MM.1S (cell line): ENCODE results near the gene SHISA9.

Source experiments
- DNase-seq: peaks from one replicate; pipeline ENCODE4 v3.0.0-alpha.2; 2015
- H2AFZ ChIP-seq: fragments of 300-600 bp; sonication (generic); 2 replicates; pipeline ENCODE4 v1.6.0; 2016; ENCODE audit warnings: antibody characterized with exemption, low read length
- H3F3A ChIP-seq: fragments of 300-600 bp; sonication (generic); 2 replicates; pipeline ENCODE4 v1.6.1; 2016; ENCODE audit warnings: mild to moderate bottlenecking, antibody characterized with exemption, low read length, moderate library complexity, mixed read lengths; ENCODE audit not compliant: insufficient read depth
- H3K27ac ChIP-seq: fragments of 300-600 bp; sonication (generic); 2 replicates; pipeline ENCODE4 v1.5.1; 2016; ENCODE audit warnings: mild to moderate bottlenecking, low read length
- H3K27me3 ChIP-seq: fragments of 300-600 bp; sonication (generic); replicated peaks from 2 replicates; pipeline ENCODE4 v1.6.0; 2016; ENCODE audit warnings: low read length; ENCODE audit not compliant: insufficient read depth
- H3K36me3 ChIP-seq: fragments of 300-600 bp; sonication (generic); replicated peaks from 2 replicates; pipeline ENCODE4 v1.6.1; 2016; ENCODE audit warnings: mild to moderate bottlenecking, low read length, mixed read lengths; ENCODE audit not compliant: insufficient read depth
- H3K4me1 ChIP-seq: fragments of 300-600 bp; sonication (generic); 2 replicates; pipeline ENCODE4 v1.6.1; 2016; ENCODE audit warnings: low read length, mixed read lengths
- H3K4me2 ChIP-seq: fragments of 300-600 bp; sonication (generic); 2 replicates; pipeline ENCODE4 v1.6.0; 2016; ENCODE audit warnings: low read depth, low read length
- H3K4me3 ChIP-seq: fragments of 300-600 bp; sonication (generic); 2 replicates; pipeline ENCODE4 v1.5.1; 2016; ENCODE audit warnings: low read length, mixed read lengths
- H3K79me2 ChIP-seq: fragments of 300-600 bp; sonication (generic); 2 replicates; pipeline ENCODE4 v1.6.1; 2016; ENCODE audit warnings: mixed run types, low read length, mixed read lengths
- H3K9ac ChIP-seq: fragments of 300-600 bp; sonication (generic); 2 replicates; pipeline ENCODE4 v1.6.1; 2016; ENCODE audit warnings: low read length, mixed read lengths
- H3K9me2 ChIP-seq: fragments of 300-600 bp; sonication (generic); replicated peaks from 2 replicates; pipeline ENCODE4 v1.6.1; 2016; ENCODE audit warnings: mild to moderate bottlenecking, low read length, mixed read lengths; ENCODE audit not compliant: insufficient read depth
- H3K9me3 ChIP-seq: fragments of 300-600 bp; sonication (generic); replicated peaks from 2 replicates; pipeline ENCODE4 v1.6.1; 2016; ENCODE audit warnings: mild to moderate bottlenecking, low read length, mixed read lengths; ENCODE audit not compliant: insufficient read depth
- H4K20me1 ChIP-seq: fragments of 300-600 bp; sonication (generic); 2 replicates; pipeline ENCODE4 v1.6.1; 2016; ENCODE audit warnings: mild to moderate bottlenecking, low read length, moderate library complexity, mixed read lengths; ENCODE audit not compliant: insufficient read depth
- CTCF ChIP-seq: fragments of 300-600 bp; sonication (generic); IDR thresholded peaks from 2 replicates; pipeline ENCODE4 v1.5.1; 2016; ENCODE audit warnings: antibody characterized with exemption, low read length, mixed read lengths
- EZH2 ChIP-seq: fragments of 300-600 bp; sonication (generic); optimal IDR thresholded peaks from 2 replicates; pipeline ENCODE3; 2017; ENCODE audit warnings: low read depth, mild to moderate bottlenecking, antibody characterized with exemption, low read length, mixed read lengths
- EZH2phosphoT487 ChIP-seq: fragments of 300-600 bp; sonication (generic); IDR thresholded peaks from 2 replicates; pipeline ENCODE4 v1.6.1; 2018; ENCODE audit warnings: antibody characterized with exemption, low read length

Gene SHISA9

GRCh38 chr16:13254998-13255614 lies 353.7 kb downstream of the SHISA9 start:
- H3K9ac ChIP-seq: no peak overlapping the region

GRCh38 chr16:13262270-13263090 lies 361.1 kb downstream of the SHISA9 start:
- Histone ChIP-seq H3F3A (no peaks in the 10 kb centered on the region), H4K20me1 (no peaks in the 10 kb centered on the region), H3K36me3 (no peaks in the 10 kb centered on the region), H3K4me2 (no peak overlapping the region), H3K9ac (no peak overlapping the region), H3K9me3 (no peaks in the 10 kb centered on the region), H3K27ac (no peak overlapping the region), H2AFZ (no peak overlapping the region), H3K79me2 (no peaks in the 10 kb centered on the region), H3K4me3 (no peak overlapping the region), H3K4me1 (no peaks in the 10 kb centered on the region), H3K27me3 (no peaks in the 10 kb centered on the region), H3K9me2 (no peaks in the 10 kb centered on the region)
- DNase-seq: no peak
- no peak for TF ChIP-seq CTCF
- no peak for TF ChIP-seq EZH2phosphoT487
- no peak for TF ChIP-seq EZH2

More at GRCh38 chr16:13254998-13255614, 353.7 kb downstream of the SHISA9 start:
- H3K27ac ChIP-seq: no peak overlapping the region
- DNase-seq: no peak
- H3K9me3 ChIP-seq: no peaks in the 10 kb centered on the region
- H3K27me3 ChIP-seq: no peaks in the 10 kb centered on the region
- no peaks in the 10 kb centered on the region for H3F3A ChIP-seq
- no peaks in the 10 kb centered on the region for H3K9me2 ChIP-seq
- H3K4me3 ChIP-seq: no peak overlapping the region
- H3K4me2 ChIP-seq: no peak overlapping the region
- H3K79me2 ChIP-seq: no peaks in the 10 kb centered on the region
- no peak overlapping the region for H2AFZ ChIP-seq
- H3K4me1 ChIP-seq: no peaks in the 10 kb centered on the region
- TF ChIP-seq CTCF (no peak), EZH2 (no peak), EZH2phosphoT487 (no peak)
- H3K36me3 ChIP-seq: no peaks in the 10 kb centered on the region
- H4K20me1 ChIP-seq: no peaks in the 10 kb centered on the region

- no peaks in the 10 kb centered on the region for H3K4me1 ChIP-seq
- H2AFZ ChIP-seq: no peak overlapping the region
- no peak overlapping the region for H3K27ac ChIP-seq
- DNase-seq: no peak
- H3K9me2 ChIP-seq: no peaks in the 10 kb centered on the region
- no peaks in the 10 kb centered on the region for H3F3A ChIP-seq
- H3K4me3 ChIP-seq: no peak overlapping the region
- TF ChIP-seq EZH2phosphoT487 (no peak), CTCF (no peak), EZH2 (no peak)
- H3K36me3 ChIP-seq: no peaks in the 10 kb centered on the region
- no peaks in the 10 kb centered on the region for H3K79me2 ChIP-seq
- H3K9me3 ChIP-seq: no peaks in the 10 kb centered on the region
- no peaks in the 10 kb centered on the region for H4K20me1 ChIP-seq
- H3K27me3 ChIP-seq: no peaks in the 10 kb centered on the region
- no peak overlapping the region for H3K9ac ChIP-seq
- H3K4me2 ChIP-seq: no peak overlapping the region
Measured at GRCh38 chr16:13264749-13265552, 363.6 kb downstream of the SHISA9 start.
